GM12891 (cell line): ENCODE measurements around the gene PRKCE.

Source experiments
- PAX5 ChIP-seq: IDR thresholded peaks from 2 replicates; pipeline ENCODE4 v1.6.1; 2011; ENCODE audit warnings: low read length, moderate library complexity, mild to moderate bottlenecking; ENCODE audit not compliant: insufficient read depth, severe bottlenecking
- POLR2A ChIP-seq: IDR thresholded peaks from 2 replicates; pipeline ENCODE4 v1.6.1; 2011; ENCODE audit warnings: low read depth, low read length, control low read depth
- POLR2AphosphoS5 ChIP-seq: IDR thresholded peaks from 2 replicates; pipeline ENCODE4 v1.6.1; 2011; ENCODE audit warnings: low read depth, low read length, control low read depth
- POU2F2 ChIP-seq: IDR thresholded peaks from 2 replicates; pipeline ENCODE4 v1.6.1; 2011; ENCODE audit warnings: low read depth, mild to moderate bottlenecking, control low read depth, low read length, moderate library complexity
- TAF1 ChIP-seq: IDR thresholded peaks from 2 replicates; pipeline ENCODE4 v1.6.1; 2011; ENCODE audit warnings: low read depth, low read length, control low read depth

DNA sequence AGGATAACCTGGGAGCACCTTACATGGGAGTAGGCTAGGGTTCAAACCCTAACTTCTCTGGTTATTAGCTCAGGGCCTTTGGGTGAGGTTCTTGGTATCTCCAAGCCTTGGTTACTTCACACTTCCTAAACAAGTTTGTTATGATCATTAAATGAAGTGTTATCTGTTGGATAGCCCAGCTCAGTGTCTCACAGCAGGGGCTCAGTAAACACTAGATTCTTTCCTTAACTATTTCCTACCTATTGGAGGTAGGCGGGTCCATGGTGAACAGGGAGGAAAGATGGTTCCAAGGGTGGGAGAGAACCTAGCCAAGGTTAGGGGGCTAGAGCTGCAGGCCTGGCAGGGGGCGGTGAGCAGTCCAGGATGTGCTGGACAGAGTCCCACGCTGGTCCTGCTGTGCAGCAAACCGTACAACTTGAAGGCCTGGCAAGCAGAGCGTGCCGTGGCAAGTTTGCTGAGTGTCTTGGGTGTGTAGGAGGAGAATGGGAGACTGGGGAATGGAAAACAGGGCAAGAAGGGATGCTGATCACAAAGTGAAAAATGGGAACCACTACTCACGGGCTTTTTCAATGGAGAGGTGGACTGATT is 259.1 kb downstream of the PRKCE start:
- TF ChIP-seq POLR2AphosphoS5 (no peak), POLR2A (no peak), TAF1 (no peak), POU2F2 (no peak), PAX5 (no peak)
